HG03342 (cell line): Measurements from ENCODE around the gene CDC42BPB.

Source experiments
- ATAC-seq: cut with Tn5 transposase; IDR thresholded peaks from one replicate; pipeline ENCODE4 v1.9.1; 2021; ENCODE audit warnings: mild to moderate bottlenecking, moderate library complexity; ENCODE audit not compliant: unreplicated experiment

The CDC42BPB gene

GRCh38 chr14:102917469-102918211 is 139.7 kb downstream of the CDC42BPB start:
- no peak for ATAC-seq

GRCh38 chr14:102917056-102917385 is 140.3 kb downstream of the CDC42BPB start:
- no peak for ATAC-seq

GRCh38 chr14:102916347-102917055 is 140.8 kb downstream of the CDC42BPB start:
- ATAC-seq: no peak

GRCh38 chr14:102915292-102916110 is 141.8 kb downstream of the CDC42BPB start:
- no peak for ATAC-seq

GRCh38 chr14:102914474-102915291 is 142.7 kb downstream of the CDC42BPB start:
- no peak for ATAC-seq

- ATAC-seq: no peak
These were observed 143.8 kb downstream of the CDC42BPB start for GRCh38 chr14:102913341-102914211.

GRCh38 chr14:102911991-102912761 is 145.2 kb downstream of the CDC42BPB start:
- ATAC-seq: no peak

GRCh38 chr14:102911541-102911951 is 145.8 kb downstream of the CDC42BPB start:
- no peak for ATAC-seq

- no peak for ATAC-seq
These were observed 146.9 kb downstream of the CDC42BPB start for GRCh38 chr14:102910442-102910841.

GRCh38 chr14:102909911-102910310 is 147.4 kb downstream of the CDC42BPB start:
- no peak for ATAC-seq

GRCh38 chr14:102909462-102909861 is 147.9 kb downstream of the CDC42BPB start:
- ATAC-seq: no peak

- ATAC-seq: no peak
These were observed 148.4 kb downstream of the CDC42BPB start for GRCh38 chr14:102908766-102909455.

GRCh38 chr14:102907980-102908730 is 149.2 kb downstream of the CDC42BPB start:
- no peak for ATAC-seq

- ATAC-seq: no peak
These were observed 150.0 kb downstream of the CDC42BPB start for GRCh38 chr14:102907303-102907844.

- ATAC-seq: no peak
These were observed 150.6 kb downstream of the CDC42BPB start for GRCh38 chr14:102906616-102907302.

- ATAC-seq: no peak
These were observed 151.9 kb downstream of the CDC42BPB start for GRCh38 chr14:102905116-102906108.
